HFF-Myc (cell line): ENCODE results near the gene PMCH.
"Not testable (repeated sequence)": the region's sequence is repeated elsewhere in the genome, so short reads cannot be mapped to it uniquely, and the experiment has no call there.

Experiments used
- DNase-seq: peaks from one replicate; pipeline ENCODE4 v3.0.0-alpha.2; 2011; ENCODE audit warnings: low read depth; ENCODE audit errors: extremely low read depth
- H3K4me3 ChIP-seq: replicated peaks from 2 replicates; pipeline ENCODE4 v1.5.1; 2011; ENCODE audit warnings: low read depth, mild to moderate bottlenecking, control low read depth, low read length
- CTCF ChIP-seq: IDR thresholded peaks from 2 replicates; pipeline ENCODE4 v1.5.1; 2012; ENCODE audit warnings: mild to moderate bottlenecking, low read depth, low read length, control low read depth; ENCODE audit errors: missing control alignments

The PMCH gene

DNA sequence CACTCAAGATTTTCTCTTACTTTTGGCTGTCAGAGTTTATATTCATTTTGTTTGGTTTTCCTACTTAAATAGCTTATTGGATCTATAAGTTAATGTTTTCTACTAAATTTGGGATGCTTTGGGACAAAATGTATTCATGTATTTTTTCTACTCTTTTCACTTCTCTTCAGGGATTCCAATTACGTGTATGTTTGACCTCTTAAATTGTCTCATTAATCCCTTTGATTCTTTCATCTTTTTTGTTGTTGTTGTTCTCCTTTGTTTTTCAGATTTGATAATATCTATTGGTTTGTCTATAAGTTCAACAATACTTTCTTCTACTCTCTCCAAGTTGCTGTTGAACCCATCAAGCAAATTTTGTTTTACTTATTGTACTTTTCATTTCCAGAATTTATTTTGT is 34.2 kb downstream of the PMCH start:
- no peak overlapping the region for H3K4me3 ChIP-seq
- TF ChIP-seq CTCF, result no peak

GRCh38 chr12:102155206-102155605 is 42.4 kb downstream of the PMCH start:
- H3K4me3 ChIP-seq, result not testable (repeated sequence)

More for the DNA sequence above, 34.2 kb downstream of the PMCH start:
- no peak for DNase-seq

GRCh38 chr12:102147062-102147587 is 50.5 kb downstream of the PMCH start:
- not testable (repeated sequence) for H3K4me3 ChIP-seq, DNase-seq

More at GRCh38 chr12:102155206-102155605, 42.4 kb downstream of the PMCH start:
- DNase-seq, result not testable (repeated sequence)
